GM21528 (cell line): ENCODE data around the gene CHEK1.
"Not testable (repeated sequence)": the region's sequence is repeated elsewhere in the genome, so short reads cannot be mapped to it uniquely, and the experiment has no call there.

Source experiments
- ATAC-seq: cut with Tn5 transposase; IDR thresholded peaks from one replicate; pipeline ENCODE4 v1.9.1; 2021; ENCODE audit warnings: mild to moderate bottlenecking, moderate library complexity; ENCODE audit not compliant: unreplicated experiment, low FRiP score

The CHEK1 gene

DNA sequence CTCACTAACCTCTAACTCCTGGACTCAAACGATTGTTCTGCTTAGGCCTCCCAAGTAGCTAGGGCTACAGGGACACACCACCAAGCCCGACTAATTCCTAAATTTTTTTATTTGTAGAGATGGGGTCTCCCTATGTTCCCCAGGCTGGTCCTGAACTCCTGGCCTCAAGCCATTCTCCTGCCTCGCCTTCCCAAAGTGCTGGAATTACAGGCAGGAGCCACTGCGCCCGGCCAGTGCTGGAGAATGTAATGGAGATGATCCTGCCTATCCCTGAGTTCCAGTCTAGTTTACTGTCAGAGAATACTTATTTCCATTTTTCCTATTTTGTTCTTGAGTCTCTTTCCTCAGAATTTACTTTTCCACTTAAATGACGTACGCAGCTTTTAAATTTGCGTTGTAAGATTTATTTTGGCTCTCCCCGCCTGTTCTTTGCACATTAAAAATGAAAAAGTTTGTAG lies at the start of gene CHEK1:
TSS of gene CHEK1 (plus strand) at position 408 of the 458 bp plus-strand sequence. CDS start 1,606 bp downstream, outside the sequence.
- ATAC-seq: no peak

DNA sequence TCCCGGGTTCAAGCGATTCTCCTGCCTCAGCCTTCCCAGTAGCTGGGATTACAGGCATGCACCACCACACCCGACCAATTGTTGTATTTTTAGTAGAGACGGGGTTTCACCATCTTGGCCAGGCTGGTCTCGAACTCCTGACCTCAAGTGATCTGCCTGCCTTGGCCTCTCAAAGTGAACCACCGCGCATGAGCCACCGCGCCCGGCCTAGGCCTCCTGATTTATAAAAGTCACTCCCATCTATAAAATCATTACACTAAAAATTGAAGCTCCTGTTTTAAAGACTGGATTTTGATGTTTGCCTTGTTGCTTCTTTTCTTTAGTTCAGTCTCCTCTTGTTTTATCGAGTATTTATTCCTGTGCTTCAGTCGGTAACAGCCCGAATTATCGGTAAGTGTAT lies 47.8 kb upstream of the CHEK1 start:
- ATAC-seq: not testable (repeated sequence)

- no peak for ATAC-seq
Measured at GRCh38 chr11:125578783-125579182, 46.2 kb upstream of the CHEK1 start.

GRCh38 chr11:125579811-125580210 lies 45.2 kb upstream of the CHEK1 start:
- ATAC-seq: no peak

- ATAC-seq: no peak
Measured at GRCh38 chr11:125583496-125583895, 41.5 kb upstream of the CHEK1 start.

DNA sequence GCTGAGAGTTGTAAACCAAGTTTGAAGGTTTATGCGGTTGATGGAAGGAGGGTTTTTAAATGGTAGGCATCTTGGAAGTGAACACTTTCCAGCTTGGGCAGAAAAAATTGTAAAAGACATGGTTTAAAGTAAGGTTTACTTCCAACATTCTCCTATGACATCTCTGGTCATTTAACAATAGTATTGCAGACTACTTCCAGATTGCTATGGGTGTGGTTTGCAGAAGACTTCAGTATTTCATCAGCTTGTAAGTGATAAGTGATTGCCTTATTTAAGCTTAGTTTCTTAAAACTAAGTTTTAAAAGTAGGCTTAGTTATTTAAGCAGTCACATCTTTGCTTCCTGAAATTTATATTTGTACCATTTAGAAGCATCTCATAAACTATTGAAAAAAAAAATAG lies 39.5 kb upstream of the CHEK1 start:
- no peak for ATAC-seq

- ATAC-seq: no peak
Measured at GRCh38 chr11:125586623-125587022, 38.3 kb upstream of the CHEK1 start.

- ATAC-seq: no peak
Measured at GRCh38 chr11:125587480-125587879, 37.5 kb upstream of the CHEK1 start.

GRCh38 chr11:125588505-125588904 lies 36.5 kb upstream of the CHEK1 start:
- ATAC-seq: no peak

GRCh38 chr11:125591649-125592304 lies 33.2 kb upstream of the CHEK1 start:
- peak; percentile 29 for ATAC-seq

- peak; percentile 99 for ATAC-seq
Measured at GRCh38 chr11:125592305-125593113, 32.5 kb upstream of the CHEK1 start, which contains the start of gene STT3A. Gene STT3A, plus strand, starts transcription at chr11:125592852. Its CDS starts 3,064 bp downstream, at chr11:125595916.

GRCh38 chr11:125593114-125593820 lies 31.7 kb upstream of the CHEK1 start:
- ATAC-seq: no peak

GRCh38 chr11:125594958-125595357 lies 30.0 kb upstream of the CHEK1 start:
- ATAC-seq: no peak

DNA sequence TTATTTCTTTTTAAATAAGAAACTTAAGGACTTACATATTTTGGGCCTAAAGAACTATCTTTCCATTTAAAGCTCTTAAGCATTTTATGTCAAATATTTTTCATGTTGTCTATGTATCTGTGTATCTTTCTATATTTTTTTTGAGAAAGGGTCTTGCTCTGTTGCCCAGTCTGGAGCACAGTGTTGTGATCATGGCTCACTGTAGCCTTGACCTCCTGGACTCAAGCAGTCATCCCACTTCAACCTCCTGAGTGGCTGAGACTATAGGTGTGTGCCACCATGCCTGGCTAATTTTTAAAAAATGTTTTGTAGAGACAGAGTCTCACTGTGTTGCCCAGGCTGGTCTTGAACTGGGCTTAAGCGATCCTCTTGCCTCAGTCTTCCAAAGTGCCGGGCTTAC lies 24.3 kb upstream of the CHEK1 start:
- no peak for ATAC-seq

DNA sequence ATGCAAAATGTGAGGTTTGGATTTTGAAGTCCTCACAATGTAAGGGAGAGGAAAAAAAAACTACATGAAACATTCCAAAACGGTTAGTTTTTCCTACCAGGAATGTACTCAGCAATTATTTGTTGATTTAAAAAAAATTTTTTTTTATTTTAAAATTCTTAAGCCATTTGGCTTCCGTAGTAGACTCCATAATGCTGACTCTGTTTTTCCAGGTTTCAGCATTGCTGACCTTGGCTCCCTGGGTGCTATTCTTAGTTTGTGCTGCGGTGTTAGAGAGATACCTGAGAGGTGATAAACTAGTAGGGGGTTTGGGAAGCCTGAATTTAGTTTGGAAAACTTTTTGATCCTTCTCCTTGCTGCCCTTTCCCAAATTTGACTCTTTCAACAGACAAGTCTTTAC lies 21.8 kb upstream of the CHEK1 start:
- ATAC-seq: no peak

- ATAC-seq: no peak
Measured at GRCh38 chr11:125605417-125605816, 19.5 kb upstream of the CHEK1 start.

DNA sequence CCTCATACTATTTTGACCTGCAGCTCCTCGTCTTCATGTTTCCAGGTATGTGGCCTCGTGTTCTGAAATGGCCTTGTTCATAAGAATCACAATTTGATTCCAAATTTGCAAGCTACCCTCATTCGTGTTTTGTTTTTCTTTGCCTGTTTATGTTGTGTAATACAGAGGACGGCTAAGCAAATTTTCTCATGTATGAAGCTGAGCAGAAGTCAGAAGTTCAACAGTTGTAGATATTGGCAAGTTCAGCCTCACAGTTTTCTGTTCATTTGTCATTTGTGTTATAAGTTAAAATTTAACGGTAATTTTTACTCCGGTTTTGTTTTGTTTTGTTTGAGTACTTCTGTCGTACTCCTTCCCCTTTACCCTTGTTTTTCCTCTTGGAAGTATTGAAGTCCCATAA lies 15.4 kb upstream of the CHEK1 start:
- no peak for ATAC-seq

DNA sequence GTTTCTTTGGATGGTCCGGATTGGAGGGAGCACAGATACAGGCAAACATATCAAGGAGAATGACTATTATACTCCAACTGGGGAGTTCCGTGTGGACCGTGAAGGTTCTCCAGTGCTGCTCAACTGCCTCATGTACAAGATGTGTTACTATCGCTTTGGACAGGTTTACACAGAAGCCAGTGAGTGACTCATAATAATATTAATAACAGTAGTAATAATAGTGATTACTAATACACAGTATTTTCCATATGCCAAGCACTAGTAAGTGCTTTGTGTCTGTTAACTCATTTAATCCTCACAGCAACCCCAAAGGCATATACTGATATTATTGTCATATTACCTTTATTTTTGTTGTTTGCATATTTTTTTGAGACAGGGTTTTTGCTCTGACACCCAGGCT lies 6.6 kb upstream of the CHEK1 start:
- ATAC-seq: no peak

DNA sequence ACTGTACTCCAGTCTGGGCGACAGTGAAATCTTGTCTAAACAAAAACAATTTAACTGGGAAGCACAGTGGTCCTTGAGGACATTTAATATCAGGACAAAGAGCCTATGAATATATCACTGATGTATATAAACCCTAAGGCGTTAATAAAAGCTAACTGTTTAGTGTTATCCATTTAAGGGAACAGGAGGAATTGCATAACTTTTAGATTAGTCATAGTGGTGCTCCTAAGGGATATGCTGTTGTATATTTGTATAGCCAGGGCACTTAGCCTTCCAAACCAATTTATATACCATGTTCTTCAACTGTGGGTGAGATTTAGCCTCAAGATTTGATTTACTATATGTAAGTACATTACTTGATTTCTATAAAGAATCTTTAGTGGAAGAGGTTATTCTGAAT lies 3.0 kb upstream of the CHEK1 start:
- ATAC-seq: no peak

DNA sequence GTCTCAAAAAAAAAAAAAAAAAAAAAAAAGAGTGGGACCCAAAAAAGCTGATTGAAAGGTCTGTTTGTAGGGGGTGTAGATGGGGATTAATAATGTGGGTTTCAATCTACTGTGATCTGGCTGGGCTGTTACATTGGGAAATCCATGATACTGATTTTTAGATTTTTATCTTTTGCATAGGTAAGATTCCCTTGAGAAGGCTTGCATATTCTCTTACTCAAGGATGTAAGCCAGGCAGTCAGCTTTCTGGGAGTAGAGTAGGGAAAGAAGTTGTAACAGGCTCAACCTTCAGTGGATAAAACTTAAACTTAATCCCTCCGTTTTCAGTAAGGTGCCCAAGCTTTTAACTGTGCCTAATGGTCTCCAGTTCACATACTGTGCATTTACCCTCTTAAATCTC lies 1.9 kb upstream of the CHEK1 start:
- no peak for ATAC-seq

- ATAC-seq: no peak
Measured at GRCh38 chr11:125625225-125625629, 264 bp downstream of the CHEK1 start.
